Prostate gland (tissue), 2 donors: ENCODE measurements around the gene C1orf53. TPM values are rescaled to one million over a fixed set of nuclear protein-coding genes. Genes with fewer than 3 reads are reported as not detected.
"Not testable (repeated sequence)": the region's sequence is repeated elsewhere in the genome, so short reads cannot be mapped to it uniquely, and the experiment has no call there.

Experiments
- DNase-seq: peaks from one replicate; pipeline ENCODE4 v3.0.0-alpha.2; 2019; ENCODE audit warnings: low spot score
- H3K27ac ChIP-seq, 2 donors: fragments of 200-600 bp; sonication (generic); 2 replicates each; pipeline ENCODE4 v1.5.1; 2017 to 2019
- H3K27me3 ChIP-seq: fragments of 200-600 bp; sonication (generic); replicated peaks from 2 replicates; pipeline ENCODE4 v1.5.1; 2019; ENCODE audit not compliant: insufficient read depth
- H3K36me3 ChIP-seq, 2 donors: fragments of 200-600 bp; sonication (generic); 1 replicate in 1 of 2; 2 replicates in 1 of 2; pipeline versions ENCODE4 v1.5.1 to v1.8.1; 2017 to 2019
- H3K4me1 ChIP-seq: fragments of 200-600 bp; sonication (generic); replicated peaks from 2 replicates; pipeline ENCODE4 v1.5.1; 2019
- H3K4me3 ChIP-seq, 2 donors: fragments of 200-600 bp; sonication (generic); 2 replicates each; pipeline ENCODE4 v1.5.1; 2017 to 2019
- H3K9me3 ChIP-seq: fragments of 200-600 bp; sonication (generic); 2 replicates; pipeline ENCODE4 v1.5.1; 2017
- POLR2A ChIP-seq: fragments of 450-650 bp; IDR thresholded peaks from one replicate; pipeline ENCODE4 v1.6.1; 2016; ENCODE audit warnings: antibody characterized with exemption, mild to moderate bottlenecking
- POLR2AphosphoS5 ChIP-seq: sonication (generic); formaldehyde crosslinking; IDR thresholded peaks from one replicate; pipeline ENCODE4 v1.6.1; 2017; ENCODE audit warnings: antibody characterized with exemption
- WGBS: methylation state at CpG from one replicate; pipeline ENCODE4 v1.1.5; 2018; 5-methylcytosine and 5-hydroxymethylcytosine counted together
- intact Hi-C: fragments of 100-400 bp; cut with DNase I; formaldehyde crosslinking; loops from one replicate; pipeline ENCODE4 v1.14.2; 2022
- total RNA-seq, 2 donors: library from RNA; depleted of rRNA; stranded (reverse); fragments of >200 nt; gene quantifications; one replicate each; pipeline ENCODE4 v1.1.0, GENCODE V29; 2016
- TF ChIP-seq, protein P1 (sequence below), 4 experiments: fragments of 200-600 bp in 2 of 4; fragments of 450-650 bp in 2 of 4; sonication (generic) in 2 of 4; IDR thresholded peaks; 1 replicate in 3 of 4; 2 replicates in 1 of 4; pipeline ENCODE4 v1.5.1; 2016 to 2019; ENCODE audit warnings: antibody characterized with exemption in 4 of 4, mild to moderate bottlenecking in 2 of 4, moderate library complexity in 2 of 4

C1orf53 gene
- total RNA-seq, 2 donors from 2014 or later, result 3.9 to 13.2 TPM

DNA sequence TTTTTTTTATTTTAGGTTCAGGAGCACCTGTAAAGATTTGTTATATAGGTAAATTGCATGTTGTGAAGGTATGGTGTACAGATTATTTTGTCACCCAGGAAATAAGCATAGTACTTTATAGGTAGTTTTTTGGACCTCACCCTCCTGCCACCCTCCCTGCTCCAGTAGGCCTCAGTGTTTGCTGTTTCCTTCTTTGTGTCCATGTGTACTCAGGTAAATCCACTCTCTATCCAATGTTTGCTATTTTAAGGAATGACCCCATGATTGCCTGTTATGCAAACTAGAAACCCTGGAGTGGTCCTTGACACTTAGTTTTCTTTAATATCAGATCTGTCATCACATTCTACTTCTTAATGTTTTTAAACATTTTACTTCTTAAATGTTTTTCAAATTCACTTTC, 48.7 kb downstream of the C1orf53 start:
- no peak for DNase-seq
- Histone ChIP-seq H3K4me1 (no peaks in the 10 kb centered on the region), H3K27me3 (peaks cover 3% of the 10 kb centered on the region), H3K36me3 (no peaks in the 10 kb centered on the region), H3K4me3 (no peak overlapping the region), H3K9me3 (no peaks in the 10 kb centered on the region), H3K27ac (no peak overlapping the region)
- TF ChIP-seq POLR2A (no peak), POLR2AphosphoS5 (no peak)
- TF ChIP-seq, protein P1, sequence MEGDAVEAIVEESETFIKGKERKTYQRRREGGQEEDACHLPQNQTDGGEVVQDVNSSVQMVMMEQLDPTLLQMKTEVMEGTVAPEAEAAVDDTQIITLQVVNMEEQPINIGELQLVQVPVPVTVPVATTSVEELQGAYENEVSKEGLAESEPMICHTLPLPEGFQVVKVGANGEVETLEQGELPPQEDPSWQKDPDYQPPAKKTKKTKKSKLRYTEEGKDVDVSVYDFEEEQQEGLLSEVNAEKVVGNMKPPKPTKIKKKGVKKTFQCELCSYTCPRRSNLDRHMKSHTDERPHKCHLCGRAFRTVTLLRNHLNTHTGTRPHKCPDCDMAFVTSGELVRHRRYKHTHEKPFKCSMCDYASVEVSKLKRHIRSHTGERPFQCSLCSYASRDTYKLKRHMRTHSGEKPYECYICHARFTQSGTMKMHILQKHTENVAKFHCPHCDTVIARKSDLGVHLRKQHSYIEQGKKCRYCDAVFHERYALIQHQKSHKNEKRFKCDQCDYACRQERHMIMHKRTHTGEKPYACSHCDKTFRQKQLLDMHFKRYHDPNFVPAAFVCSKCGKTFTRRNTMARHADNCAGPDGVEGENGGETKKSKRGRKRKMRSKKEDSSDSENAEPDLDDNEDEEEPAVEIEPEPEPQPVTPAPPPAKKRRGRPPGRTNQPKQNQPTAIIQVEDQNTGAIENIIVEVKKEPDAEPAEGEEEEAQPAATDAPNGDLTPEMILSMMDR (IDR thresholded peaks at IDR 0.05), result no peak
- intact Hi-C loops, result no loop called here

DNA sequence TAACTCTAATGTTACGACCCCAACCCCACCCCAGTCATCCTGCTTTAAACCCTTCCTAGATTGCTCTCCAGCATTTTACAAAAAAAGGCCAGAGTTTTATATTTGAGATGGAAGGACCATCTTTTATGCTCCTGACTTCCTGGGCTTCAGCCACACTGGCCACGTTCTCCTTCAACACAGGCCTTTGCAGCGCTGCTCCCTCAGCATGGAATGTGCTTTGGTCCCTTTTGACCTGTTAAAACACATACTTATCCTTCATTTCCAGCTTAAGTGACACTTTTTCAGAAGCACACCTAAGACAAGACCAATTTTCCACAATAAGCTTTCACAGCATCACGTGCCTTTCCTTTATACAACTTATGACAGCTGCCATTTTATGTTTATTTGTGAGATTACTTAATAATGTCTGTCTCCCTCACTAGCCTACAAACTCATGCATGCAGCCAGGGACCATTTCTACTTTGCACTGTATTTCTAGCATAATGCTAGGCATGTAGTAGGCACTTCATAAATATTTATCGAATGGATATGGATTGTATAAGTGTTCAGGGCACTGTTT, 49.3 kb downstream of the C1orf53 start:
- 94% methylated on average over 5 of the region's 5 CpGs for WGBS
- Histone ChIP-seq H3K27me3 (peaks cover 3% of the 10 kb centered on the region), H3K27ac (no peak overlapping the region), H3K9me3 (no peaks in the 10 kb centered on the region), H3K4me1 (no peaks in the 10 kb centered on the region), H3K4me3 (no peak overlapping the region), H3K36me3 (no peaks in the 10 kb centered on the region)
- DNase-seq, result no peak
- intact Hi-C loops, result no loop called here
- TF ChIP-seq, protein P1 (IDR thresholded peaks at IDR 0.05), result no peak
- no peak for TF ChIP-seq POLR2AphosphoS5
- TF ChIP-seq POLR2A, result no peak

DNA sequence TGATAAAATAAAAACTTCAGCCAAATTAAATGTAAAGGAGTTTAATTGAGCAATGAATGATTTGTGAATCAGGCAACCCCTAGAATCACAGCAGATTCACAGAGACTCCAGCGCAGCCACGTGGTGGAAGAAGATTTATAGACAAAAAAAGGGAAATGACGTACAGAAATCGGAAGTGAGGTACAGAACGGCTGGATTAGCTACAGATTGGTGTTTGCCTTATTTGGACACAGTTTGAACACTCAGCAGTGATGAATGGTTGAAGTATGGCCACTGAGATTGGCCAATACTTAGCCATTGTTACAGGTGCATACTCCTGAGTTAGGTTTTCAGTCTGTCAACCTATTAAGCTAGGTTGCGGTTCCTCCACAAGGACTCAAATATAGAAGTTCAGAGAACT, 51.0 kb downstream of the C1orf53 start:
- H3K9me3 ChIP-seq, intact Hi-C loops, H3K27ac ChIP-seq, H3K36me3 ChIP-seq, H3K4me1 ChIP-seq, H3K27me3 ChIP-seq, DNase-seq, H3K4me3 ChIP-seq: not testable (repeated sequence)
- 89% methylated on average over 6 of the region's 6 CpGs for WGBS

DNA sequence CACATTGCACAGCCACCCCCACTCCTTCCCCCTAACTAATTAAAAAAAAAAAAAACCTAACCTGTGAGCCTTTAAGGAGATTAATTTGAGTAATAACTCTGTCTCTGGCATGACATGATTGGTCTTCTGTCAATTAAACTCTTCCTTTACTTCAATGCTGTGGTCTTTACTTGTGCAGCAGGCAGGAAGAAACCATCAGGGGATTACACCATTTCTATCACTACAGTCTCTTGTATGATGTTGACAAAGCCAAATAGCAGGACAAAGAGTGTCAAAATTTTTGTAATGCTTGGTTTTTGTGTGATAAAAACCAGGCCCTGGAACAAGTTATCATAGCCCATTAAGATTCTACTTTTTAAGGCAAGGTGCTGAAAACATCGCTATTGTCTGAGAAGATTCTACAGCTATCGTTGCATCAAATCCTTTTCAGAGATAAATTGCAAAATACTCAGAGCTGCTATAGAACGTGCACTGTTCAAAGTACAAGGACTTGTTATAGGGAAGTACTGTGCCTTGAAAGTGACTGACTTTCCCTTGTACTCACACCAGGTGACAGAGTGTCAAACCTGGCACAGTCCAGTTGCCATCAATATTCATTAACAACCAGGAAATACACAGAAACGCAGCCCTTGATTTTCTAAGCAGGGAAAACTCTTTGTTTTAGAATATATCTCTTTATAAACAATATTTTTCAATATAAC, 52.4 kb downstream of the C1orf53 start:
- no peak for DNase-seq
- no peak overlapping the region for H3K27ac ChIP-seq
- 71% methylated on average over 4 of the region's 4 CpGs for WGBS
- H3K4me3 ChIP-seq, result no peak overlapping the region
- H3K9me3 ChIP-seq, result no peaks in the 10 kb centered on the region
- intact Hi-C loops, result no loop called here
- no peaks in the 10 kb centered on the region for H3K27me3 ChIP-seq
- H3K4me1 ChIP-seq, result no peaks in the 10 kb centered on the region
- H3K36me3 ChIP-seq, result no peaks in the 10 kb centered on the region
- TF ChIP-seq, protein P1 (IDR thresholded peaks at IDR 0.05), result no peak
- TF ChIP-seq POLR2A (no peak), POLR2AphosphoS5 (no peak)

DNA sequence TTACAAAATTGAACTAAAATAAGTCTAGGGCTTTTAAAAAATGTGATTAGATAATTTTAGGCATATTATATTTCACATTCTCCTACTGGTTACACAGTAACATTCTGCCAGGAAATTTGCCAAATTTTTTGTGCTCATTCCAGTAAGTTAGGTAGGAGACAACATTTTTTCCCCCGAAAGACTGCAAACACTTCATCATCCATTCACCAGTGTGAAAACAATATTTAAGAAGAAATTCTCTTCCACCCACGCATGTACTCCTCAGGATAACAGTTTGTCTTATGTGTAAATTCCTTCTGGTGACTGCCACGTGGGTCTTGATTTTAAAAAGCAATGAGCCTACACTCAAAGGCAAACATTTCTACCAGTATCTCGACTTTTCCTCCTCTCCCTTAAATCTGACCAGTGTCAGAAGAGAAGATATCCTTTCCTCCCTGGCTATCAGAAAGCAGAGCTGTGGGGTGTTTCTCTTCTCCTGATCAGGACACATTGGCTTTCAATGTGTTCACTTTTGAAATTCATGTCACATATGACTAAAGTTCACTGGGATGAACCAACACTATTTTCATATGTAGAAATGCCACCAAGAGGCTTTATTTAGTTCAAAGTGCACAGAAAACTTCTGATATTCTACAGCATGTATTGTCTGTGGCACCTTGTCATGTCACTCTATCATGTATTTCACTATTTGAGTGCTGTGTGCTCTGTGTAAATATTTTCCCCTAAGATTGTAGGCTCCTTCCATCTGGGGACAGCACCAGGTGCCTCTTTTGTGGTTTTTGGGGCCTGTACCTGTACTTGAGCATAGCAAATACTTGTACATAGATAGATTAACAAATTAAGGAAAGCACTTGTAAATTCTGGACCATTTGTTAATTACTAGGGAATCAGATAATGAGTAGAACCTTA, 53.3 kb downstream of the C1orf53 start:
- no peak for DNase-seq
- H3K9me3 ChIP-seq, result no peaks in the 10 kb centered on the region
- WGBS, result 43% methylated on average over 4 of the region's 4 CpGs
- no peak overlapping the region for H3K4me3 ChIP-seq
- no peak overlapping the region for H3K27ac ChIP-seq
- no peak for TF ChIP-seq POLR2A
- TF ChIP-seq, protein P1 (IDR thresholded peaks at IDR 0.05), result no peak
- no peak for TF ChIP-seq POLR2AphosphoS5
- H3K36me3 ChIP-seq, result no peaks in the 10 kb centered on the region
- no peaks in the 10 kb centered on the region for H3K4me1 ChIP-seq
- no peaks in the 10 kb centered on the region for H3K27me3 ChIP-seq
- intact Hi-C loops, result no loop called here

Other genes starting within 250 kb of the C1orf53 start
- gene DENND1B, start 127.2 kb upstream of the C1orf53 start, total RNA-seq, result 10 to 100 TPM; 13.5 to 14.1 TPM
- gene LHX9, start 14.7 kb downstream of the C1orf53 start, total RNA-seq, result 1 to 10 TPM in 1 of 2 donors, not detected in 1; 5.7 TPM